Stimulated activated CD8-positive, alpha-beta memory T cell treated with anti-CD3 and anti-CD28 coated beads, Interleukin-7, amount 100 ng/mL, for 24 hours (primary cell): ENCODE measurements around the gene ARSI.

Experiments
- DNase-seq: peaks from one replicate; pipeline ENCODE4 v3.0.0-alpha.2; 2020; ENCODE audit warnings: low read depth

Gene ARSI

GRCh38 chr5:150307617-150308426 is 5.1 kb upstream of the ARSI start:
- no peak for DNase-seq

GRCh38 chr5:150306775-150307174 is 4.1 kb upstream of the ARSI start:
- no peak for DNase-seq

- DNase-seq, result no peak
Measured at GRCh38 chr5:150305557-150305956, 2.9 kb upstream of the ARSI start.

GRCh38 chr5:150305095-150305494 is 2.4 kb upstream of the ARSI start:
- DNase-seq, result no peak

- DNase-seq, result no peak
Measured at GRCh38 chr5:150304481-150305081, 1.9 kb upstream of the ARSI start.

GRCh38 chr5:150303660-150304386 is 1.1 kb upstream of the ARSI start:
- DNase-seq, result no peak

- no peak for DNase-seq
Measured at GRCh38 chr5:150303070-150303615, 438 bp upstream of the ARSI start.

- no peak for DNase-seq
Measured at GRCh38 chr5:150301901-150302300, 804 bp downstream of the ARSI start.

GRCh38 chr5:150301170-150301505 is 1.6 kb downstream of the ARSI start:
- no peak for DNase-seq

GRCh38 chr5:150300496-150301169 is 2.1 kb downstream of the ARSI start:
- no peak for DNase-seq

- DNase-seq, result no peak
Measured at GRCh38 chr5:150299571-150300327, 3.0 kb downstream of the ARSI start.

- no peak for DNase-seq
Measured at GRCh38 chr5:150298701-150299451, 3.8 kb downstream of the ARSI start.

- no peak for DNase-seq
Measured at GRCh38 chr5:150297934-150298595, 4.6 kb downstream of the ARSI start.

- no peak for DNase-seq
Measured at GRCh38 chr5:150297236-150297890, 5.3 kb downstream of the ARSI start.

- no peak for DNase-seq
Measured at GRCh38 chr5:150296496-150296895, 6.2 kb downstream of the ARSI start.

- no peak for DNase-seq
Measured at GRCh38 chr5:150295741-150296486, 6.8 kb downstream of the ARSI start.

GRCh38 chr5:150295172-150295634 is 7.5 kb downstream of the ARSI start:
- DNase-seq, result no peak

- DNase-seq, result no peak
Measured at GRCh38 chr5:150294551-150295071, 8.1 kb downstream of the ARSI start.
